Measurements from ENCODE around the gene CORO1C.

Gene CORO1C

DNA sequence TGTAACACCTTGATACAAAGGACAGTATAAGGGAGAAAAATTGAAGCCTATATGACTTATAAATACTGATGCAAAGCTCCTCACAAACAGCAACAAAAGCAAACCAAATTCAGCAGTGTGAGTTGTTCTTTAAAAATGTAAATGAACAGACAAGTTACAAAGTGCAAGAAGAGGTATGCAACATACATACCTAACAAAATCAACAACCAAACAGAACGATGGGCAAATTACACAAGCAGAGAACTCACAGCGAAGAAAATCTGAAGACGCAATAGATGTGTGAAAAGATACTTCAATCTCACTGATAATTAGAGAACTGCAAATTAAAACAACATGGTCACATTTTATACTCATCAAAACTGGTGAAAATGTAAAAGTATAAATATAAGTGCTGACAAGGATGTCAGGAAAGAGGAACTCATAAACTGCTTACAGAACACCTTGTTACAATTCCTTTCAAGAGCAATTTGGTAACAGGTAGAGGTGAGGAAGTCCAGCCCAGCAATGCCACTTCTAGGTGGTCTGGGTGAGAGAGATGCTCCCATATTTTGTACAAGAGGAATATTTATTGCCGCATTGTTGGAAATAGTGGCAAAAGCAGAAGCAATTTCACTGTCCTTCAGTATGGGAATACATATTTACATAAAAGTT is 47.3 kb downstream of the CORO1C start:
- Histone ChIP-seq H3K4me3 (ENCODE audit: low read length) (no peak overlapping the region), H3K36me3 (replicated peaks; ENCODE audit: low read depth, low read length) (no peaks in the 10 kb centered on the region), H3K27ac (ENCODE audit: low read length) (no peak overlapping the region), H3K9ac (ENCODE audit: low read length) (no peak overlapping the region), H2AFZ (ENCODE audit: low read depth, low read length) (no peak overlapping the region), H3K9me3 (ENCODE audit: insufficient read depth, low read length) (no peaks in the 10 kb centered on the region), H3K27me3 (ENCODE audit: low read depth, low read length) (no peaks in the 10 kb centered on the region), H3K4me1 (ENCODE audit: low read length) (peaks cover 21% of the 10 kb centered on the region), H4K20me1 (ENCODE audit: insufficient read depth, low read length) (peaks cover 26% of the 10 kb centered on the region; the same call in 1 of the 2 replicates), H3K79me2 (ENCODE audit: low read length) (peaks cover 48% of the 10 kb centered on the region), H3K4me2 (ENCODE audit: low read length) (no peak overlapping the region)
- no peak for TF ChIP-seq EZH2phosphoT487 (IDR thresholded peaks at IDR 0.05; ENCODE audit: low read depth)
- TF ChIP-seq, protein P1, sequence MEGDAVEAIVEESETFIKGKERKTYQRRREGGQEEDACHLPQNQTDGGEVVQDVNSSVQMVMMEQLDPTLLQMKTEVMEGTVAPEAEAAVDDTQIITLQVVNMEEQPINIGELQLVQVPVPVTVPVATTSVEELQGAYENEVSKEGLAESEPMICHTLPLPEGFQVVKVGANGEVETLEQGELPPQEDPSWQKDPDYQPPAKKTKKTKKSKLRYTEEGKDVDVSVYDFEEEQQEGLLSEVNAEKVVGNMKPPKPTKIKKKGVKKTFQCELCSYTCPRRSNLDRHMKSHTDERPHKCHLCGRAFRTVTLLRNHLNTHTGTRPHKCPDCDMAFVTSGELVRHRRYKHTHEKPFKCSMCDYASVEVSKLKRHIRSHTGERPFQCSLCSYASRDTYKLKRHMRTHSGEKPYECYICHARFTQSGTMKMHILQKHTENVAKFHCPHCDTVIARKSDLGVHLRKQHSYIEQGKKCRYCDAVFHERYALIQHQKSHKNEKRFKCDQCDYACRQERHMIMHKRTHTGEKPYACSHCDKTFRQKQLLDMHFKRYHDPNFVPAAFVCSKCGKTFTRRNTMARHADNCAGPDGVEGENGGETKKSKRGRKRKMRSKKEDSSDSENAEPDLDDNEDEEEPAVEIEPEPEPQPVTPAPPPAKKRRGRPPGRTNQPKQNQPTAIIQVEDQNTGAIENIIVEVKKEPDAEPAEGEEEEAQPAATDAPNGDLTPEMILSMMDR (IDR thresholded peaks at IDR 0.05; ENCODE audit: low read depth, low read length) = no peak

DNA sequence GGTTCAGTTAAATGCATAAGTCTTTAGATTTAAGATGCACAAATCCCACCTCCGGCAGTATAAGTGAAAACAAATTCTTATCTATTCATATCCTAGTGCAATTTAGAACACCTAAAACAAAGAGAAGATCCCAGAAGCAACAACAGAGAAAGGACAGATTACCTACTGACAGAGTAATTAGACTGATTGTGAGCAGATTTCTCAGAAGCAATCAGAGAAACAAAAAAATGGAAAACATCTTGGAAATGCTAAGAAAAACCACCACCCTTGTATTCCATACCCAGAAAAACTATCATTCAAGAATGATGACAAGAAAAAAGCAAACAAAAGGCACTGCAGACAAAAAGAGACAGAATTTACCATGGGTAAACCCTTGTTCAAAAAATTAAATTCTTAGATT is 50.0 kb downstream of the CORO1C start:
- H4K20me1 ChIP-seq (ENCODE audit: insufficient read depth, low read length) = peaks cover 33% of the 10 kb centered on the region; the same call in 1 of the 2 replicates
- H3K4me2 ChIP-seq (ENCODE audit: low read length) = no peak overlapping the region
- no peak overlapping the region for H2AFZ ChIP-seq (ENCODE audit: low read depth, low read length)
- H3K9ac ChIP-seq (ENCODE audit: low read length) = no peak overlapping the region
- no peaks in the 10 kb centered on the region for H3K9me3 ChIP-seq (ENCODE audit: insufficient read depth, low read length)
- peaks cover 31% of the 10 kb centered on the region for H3K79me2 ChIP-seq (ENCODE audit: low read length)
- no peak overlapping the region for H3K4me3 ChIP-seq (ENCODE audit: low read length)
- H3K27ac ChIP-seq (ENCODE audit: low read length) = no peak overlapping the region
- peaks cover 21% of the 10 kb centered on the region for H3K4me1 ChIP-seq (ENCODE audit: low read length)
- peaks cover 13% of the 10 kb centered on the region for H3K36me3 ChIP-seq (replicated peaks; ENCODE audit: low read depth, low read length)
- no peaks in the 10 kb centered on the region for H3K27me3 ChIP-seq (ENCODE audit: low read depth, low read length)
- TF ChIP-seq, protein P1 (IDR thresholded peaks at IDR 0.05; ENCODE audit: low read depth, low read length) = no peak
- TF ChIP-seq EZH2phosphoT487 (IDR thresholded peaks at IDR 0.05; ENCODE audit: low read depth) = no peak

DNA sequence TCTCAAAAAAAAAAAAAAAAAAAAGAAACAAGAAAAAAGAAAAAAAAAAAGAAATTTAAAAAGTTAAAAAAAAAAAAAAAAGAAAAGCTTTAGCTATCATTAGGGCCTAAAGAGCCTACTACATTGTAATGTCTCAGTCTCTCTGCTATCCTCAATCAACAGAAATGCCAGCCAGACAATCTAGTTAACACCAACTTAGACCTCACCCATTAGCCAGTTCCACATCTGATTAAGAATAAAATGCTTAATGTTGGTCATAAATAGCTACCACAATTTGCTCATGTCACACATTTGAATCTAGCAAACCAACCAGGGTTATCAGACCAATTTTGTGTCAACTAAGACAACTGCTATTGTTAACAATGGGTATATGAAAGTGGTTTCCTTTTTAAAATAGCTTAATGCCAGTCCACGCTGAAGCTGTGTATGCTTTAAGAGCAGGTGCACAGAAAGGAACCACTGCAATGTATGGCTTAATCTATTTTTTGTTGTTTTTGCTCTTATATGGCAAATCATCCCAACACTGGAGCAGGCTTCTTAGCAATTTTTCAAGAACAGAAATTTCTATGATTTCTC is 52.1 kb downstream of the CORO1C start:
- no peaks in the 10 kb centered on the region for H3K27me3 ChIP-seq (ENCODE audit: low read depth, low read length)
- H3K27ac ChIP-seq (ENCODE audit: low read length) = no peak overlapping the region
- no peaks in the 10 kb centered on the region for H3K9me3 ChIP-seq (ENCODE audit: insufficient read depth, low read length)
- peaks cover 24% of the 10 kb centered on the region; the same call in 1 of the 2 replicates for H4K20me1 ChIP-seq (ENCODE audit: insufficient read depth, low read length)
- peaks cover 19% of the 10 kb centered on the region for H3K79me2 ChIP-seq (ENCODE audit: low read length)
- H3K9ac ChIP-seq (ENCODE audit: low read length) = no peak overlapping the region
- no peak overlapping the region for H3K4me3 ChIP-seq (ENCODE audit: low read length)
- no peak overlapping the region for H3K4me2 ChIP-seq (ENCODE audit: low read length)
- H3K36me3 ChIP-seq (replicated peaks; ENCODE audit: low read depth, low read length) = peaks cover 17% of the 10 kb centered on the region
- TF ChIP-seq, protein P1 (IDR thresholded peaks at IDR 0.05; ENCODE audit: low read depth, low read length) = no peak
- no peak for TF ChIP-seq EZH2phosphoT487 (IDR thresholded peaks at IDR 0.05; ENCODE audit: low read depth)
- no peak overlapping the region for H2AFZ ChIP-seq (ENCODE audit: low read depth, low read length)
- peaks cover 8% of the 10 kb centered on the region for H3K4me1 ChIP-seq (ENCODE audit: low read length)

DNA sequence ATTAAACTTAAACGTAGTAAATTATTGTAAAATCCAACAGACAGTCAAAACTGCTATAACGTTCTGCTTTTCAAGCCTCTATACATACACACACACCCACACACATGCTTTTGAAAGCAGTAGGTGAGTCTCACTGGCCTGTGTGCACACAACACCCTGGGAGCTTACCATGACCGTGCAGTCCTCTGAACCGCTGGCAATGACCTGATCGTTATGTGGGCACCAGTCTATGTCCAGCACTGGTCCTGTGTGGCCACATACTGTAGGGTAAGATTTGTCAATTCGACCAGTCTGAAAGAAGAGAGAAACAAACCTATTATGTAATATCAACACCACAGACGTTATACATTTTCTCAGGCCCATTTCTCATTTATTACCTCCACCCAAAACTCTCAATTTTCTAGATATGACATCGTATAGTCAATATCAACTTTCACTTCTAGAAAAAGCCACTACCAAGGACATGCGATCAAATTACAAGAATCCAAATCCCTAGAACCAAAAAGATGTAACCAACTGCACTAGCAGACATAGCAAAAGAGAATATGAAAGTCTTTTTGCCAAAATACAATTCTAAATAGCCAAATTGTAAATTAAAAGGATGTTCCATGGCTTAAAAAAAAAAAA is 53.1 kb downstream of the CORO1C start:
- Histone ChIP-seq H3K79me2 (ENCODE audit: low read length) (peaks cover 16% of the 10 kb centered on the region), H3K36me3 (replicated peaks; ENCODE audit: low read depth, low read length) (peaks cover 17% of the 10 kb centered on the region)

More for the DNA sequence above, 53.1 kb downstream of the CORO1C start:
- Histone ChIP-seq H3K4me3 (ENCODE audit: low read length) (no peak overlapping the region), H3K4me2 (ENCODE audit: low read length) (no peak overlapping the region), H3K27me3 (ENCODE audit: low read depth, low read length) (no peaks in the 10 kb centered on the region), H3K4me1 (ENCODE audit: low read length) (peaks cover 8% of the 10 kb centered on the region), H3K27ac (ENCODE audit: low read length) (no peak overlapping the region), H3K9me3 (ENCODE audit: insufficient read depth, low read length) (no peaks in the 10 kb centered on the region), H4K20me1 (ENCODE audit: insufficient read depth, low read length) (peaks cover 18% of the 10 kb centered on the region; the same call in 1 of the 2 replicates), H2AFZ (ENCODE audit: low read depth, low read length) (no peak overlapping the region), H3K9ac (ENCODE audit: low read length) (no peak overlapping the region)
- TF ChIP-seq, protein P1 (IDR thresholded peaks at IDR 0.05; ENCODE audit: low read depth, low read length) = no peak
- TF ChIP-seq EZH2phosphoT487 (IDR thresholded peaks at IDR 0.05; ENCODE audit: low read depth) = no peak
